BLaER1 (cell line): ENCODE data around the gene DLG2.
"Not testable (repeated sequence)": the region's sequence is repeated elsewhere in the genome, so short reads cannot be mapped to it uniquely, and the experiment has no call there.

ENCODE experiments used
- H3K27ac ChIP-seq: shearing (Covaris generic); formaldehyde crosslinking; 2 replicates; pipeline ENCODE4 v1.8.1; 2022
- H3K27me3 ChIP-seq: shearing (Covaris generic); formaldehyde crosslinking; 2 replicates; pipeline ENCODE4 v1.8.1; 2022
- H3K36me3 ChIP-seq: shearing (Covaris generic); formaldehyde crosslinking; 2 replicates; pipeline ENCODE4 v1.8.1; 2022
- H3K4me1 ChIP-seq: shearing (Covaris generic); formaldehyde crosslinking; 2 replicates; pipeline ENCODE4 v1.8.1; 2022
- H3K4me2 ChIP-seq: shearing (Covaris generic); formaldehyde crosslinking; 2 replicates; pipeline ENCODE4 v1.8.1; 2022
- H3K4me3 ChIP-seq: shearing (Covaris generic); formaldehyde crosslinking; 2 replicates; pipeline ENCODE4 v1.8.1; 2022
- H3K9ac ChIP-seq: shearing (Covaris generic); formaldehyde crosslinking; 2 replicates; pipeline ENCODE4 v1.8.1; 2022
- H3K9me3 ChIP-seq: shearing (Covaris generic); formaldehyde crosslinking; 2 replicates; pipeline ENCODE4 v1.8.1; 2022
- H4K20me1 ChIP-seq: shearing (Covaris generic); formaldehyde crosslinking; 2 replicates; pipeline ENCODE4 v1.8.1; 2022
- Cebpa-rat ChIP-seq: shearing (Covaris generic); IDR thresholded peaks from 2 replicates; pipeline ENCODE4 v1.8.1; 2022

Gene DLG2

GRCh38 chr11:85028329-85029101 lies 598.6 kb downstream of the DLG2 start:
- H3K9ac ChIP-seq: no peak overlapping the region
- H3K9me3 ChIP-seq: peaks cover 12% of the 10 kb centered on the region; the same call in 1 of the 2 replicates
- H4K20me1 ChIP-seq: no peaks in the 10 kb centered on the region
- no peaks in the 10 kb centered on the region for H3K36me3 ChIP-seq
- 0 out of 2 replicates have a peak, but pooled peaks cover 8% of the 10 kb centered on the region for H3K4me1 ChIP-seq
- H3K4me2 ChIP-seq: no peak overlapping the region
- no peaks in the 10 kb centered on the region for H3K27me3 ChIP-seq
- TF ChIP-seq Cebpa-rat: no peak
- no peak overlapping the region for H3K4me3 ChIP-seq
- no peak overlapping the region for H3K27ac ChIP-seq

GRCh38 chr11:85027346-85027745 lies 599.8 kb downstream of the DLG2 start:
- no peak overlapping the region for H3K4me2 ChIP-seq
- no peaks in the 10 kb centered on the region for H4K20me1 ChIP-seq
- H3K4me1 ChIP-seq: 0 out of 2 replicates have a peak, but pooled peaks cover 8% of the 10 kb centered on the region
- H3K4me3 ChIP-seq: no peak overlapping the region
- no peak overlapping the region for H3K9ac ChIP-seq
- H3K27ac ChIP-seq: no peak overlapping the region
- no peaks in the 10 kb centered on the region for H3K36me3 ChIP-seq
- no peak for TF ChIP-seq Cebpa-rat
- no peaks in the 10 kb centered on the region for H3K27me3 ChIP-seq
- H3K9me3 ChIP-seq: peaks cover 12% of the 10 kb centered on the region; the same call in 1 of the 2 replicates

GRCh38 chr11:85021058-85021457 lies 606.1 kb downstream of the DLG2 start:
- no peaks in the 10 kb centered on the region for H4K20me1 ChIP-seq
- H3K27ac ChIP-seq: no peak overlapping the region
- TF ChIP-seq Cebpa-rat: no peak
- no peak overlapping the region for H3K9ac ChIP-seq
- no peak overlapping the region for H3K4me3 ChIP-seq
- no peak overlapping the region for H3K4me2 ChIP-seq
- H3K4me1 ChIP-seq: no peaks in the 10 kb centered on the region
- no peaks in the 10 kb centered on the region for H3K27me3 ChIP-seq
- H3K36me3 ChIP-seq: no peaks in the 10 kb centered on the region
- no peaks in the 10 kb centered on the region for H3K9me3 ChIP-seq

GRCh38 chr11:84993386-84993785 lies 633.8 kb downstream of the DLG2 start:
- no peaks in the 10 kb centered on the region for H4K20me1 ChIP-seq
- TF ChIP-seq Cebpa-rat: no peak
- H3K4me2 ChIP-seq: no peak overlapping the region
- no peak overlapping the region for H3K4me3 ChIP-seq
- no peaks in the 10 kb centered on the region for H3K4me1 ChIP-seq
- no peak overlapping the region for H3K27ac ChIP-seq
- H3K9me3 ChIP-seq: no peaks in the 10 kb centered on the region
- no peak overlapping the region for H3K9ac ChIP-seq
- no peaks in the 10 kb centered on the region for H3K36me3 ChIP-seq
- H3K27me3 ChIP-seq: no peaks in the 10 kb centered on the region

GRCh38 chr11:84990141-84990540 lies 637.0 kb downstream of the DLG2 start:
- Histone ChIP-seq H3K27me3 (no peaks in the 10 kb centered on the region), H3K36me3 (no peaks in the 10 kb centered on the region), H3K4me2 (no peak overlapping the region), H3K4me3 (no peak overlapping the region), H3K9ac (no peak overlapping the region), H3K4me1 (no peaks in the 10 kb centered on the region), H4K20me1 (no peaks in the 10 kb centered on the region), H3K27ac (no peak overlapping the region), H3K9me3 (0 out of 2 replicates have a peak, but pooled peaks cover 3% of the 10 kb centered on the region)
- no peak for TF ChIP-seq Cebpa-rat

GRCh38 chr11:84987686-84988187 lies 639.4 kb downstream of the DLG2 start:
- not testable (repeated sequence) for H3K27ac ChIP-seq, H3K4me1 ChIP-seq, H3K9ac ChIP-seq, H3K27me3 ChIP-seq, H4K20me1 ChIP-seq, H3K36me3 ChIP-seq, H3K9me3 ChIP-seq, H3K4me2 ChIP-seq, H3K4me3 ChIP-seq

GRCh38 chr11:84981301-84981700 lies 645.8 kb downstream of the DLG2 start:
- no peak overlapping the region for H3K27ac ChIP-seq
- 0 out of 2 replicates have a peak, but pooled peaks cover 5% of the 10 kb centered on the region for H3K9me3 ChIP-seq
- no peaks in the 10 kb centered on the region for H4K20me1 ChIP-seq
- no peaks in the 10 kb centered on the region for H3K27me3 ChIP-seq
- no peak for TF ChIP-seq Cebpa-rat
- H3K36me3 ChIP-seq: no peaks in the 10 kb centered on the region
- no peaks in the 10 kb centered on the region for H3K4me1 ChIP-seq
- no peak overlapping the region for H3K4me3 ChIP-seq
- H3K9ac ChIP-seq: no peak overlapping the region
- no peak overlapping the region for H3K4me2 ChIP-seq

GRCh38 chr11:84969103-84969502 lies 658.0 kb downstream of the DLG2 start:
- Histone ChIP-seq H4K20me1 (no peaks in the 10 kb centered on the region), H3K4me3 (no peak overlapping the region), H3K9ac (no peak overlapping the region), H3K9me3 (no peaks in the 10 kb centered on the region), H3K27ac (no peak overlapping the region), H3K27me3 (no peaks in the 10 kb centered on the region), H3K4me1 (no peaks in the 10 kb centered on the region), H3K36me3 (no peaks in the 10 kb centered on the region), H3K4me2 (no peak overlapping the region)
- no peak for TF ChIP-seq Cebpa-rat

GRCh38 chr11:84965484-84965883 lies 661.7 kb downstream of the DLG2 start:
- Histone ChIP-seq H3K27me3 (no peaks in the 10 kb centered on the region), H3K4me1 (no peaks in the 10 kb centered on the region), H3K9ac (no peak overlapping the region), H3K9me3 (no peaks in the 10 kb centered on the region), H3K36me3 (no peaks in the 10 kb centered on the region), H3K4me3 (no peak overlapping the region), H4K20me1 (no peaks in the 10 kb centered on the region), H3K4me2 (no peak overlapping the region), H3K27ac (no peak overlapping the region)
- TF ChIP-seq Cebpa-rat: no peak

GRCh38 chr11:84963240-84963639 lies 663.9 kb downstream of the DLG2 start:
- H3K4me3 ChIP-seq: no peak overlapping the region
- H3K27ac ChIP-seq: no peak overlapping the region
- H3K9me3 ChIP-seq: no peaks in the 10 kb centered on the region
- no peak overlapping the region for H3K4me2 ChIP-seq
- no peaks in the 10 kb centered on the region for H4K20me1 ChIP-seq
- no peak for TF ChIP-seq Cebpa-rat
- H3K36me3 ChIP-seq: no peaks in the 10 kb centered on the region
- no peak overlapping the region for H3K9ac ChIP-seq
- no peaks in the 10 kb centered on the region for H3K27me3 ChIP-seq
- no peaks in the 10 kb centered on the region for H3K4me1 ChIP-seq
